Suppressor macrophage (primary cell): ENCODE results near the gene RTL1.

Source experiments
- DNase-seq, 4 experiments: peaks; one replicate each; pipeline ENCODE4 v3.0.0-alpha.2; 2020 to 2022

RTL1 gene

GRCh38 chr14:100881211-100882025 lies 22.1 kb downstream of the RTL1 start:
- no peak for DNase-seq

GRCh38 chr14:100880271-100881101 lies 23.0 kb downstream of the RTL1 start:
- no peak for DNase-seq

GRCh38 chr14:100879782-100880181 lies 23.7 kb downstream of the RTL1 start:
- no peak for DNase-seq

- no peak for DNase-seq
Measured at GRCh38 chr14:100879194-100879593, 24.3 kb downstream of the RTL1 start.

- no peak for DNase-seq
Measured at GRCh38 chr14:100878271-100879146, 25.0 kb downstream of the RTL1 start.

GRCh38 chr14:100875861-100876590 lies 27.5 kb downstream of the RTL1 start:
- no peak for DNase-seq

GRCh38 chr14:100875126-100875525 lies 28.4 kb downstream of the RTL1 start:
- DNase-seq = no peak

- DNase-seq = no peak
Measured at GRCh38 chr14:100874411-100875091, 29.0 kb downstream of the RTL1 start.

GRCh38 chr14:100874051-100874410 lies 29.5 kb downstream of the RTL1 start:
- no peak for DNase-seq

- DNase-seq = no peak
Measured at GRCh38 chr14:100873096-100873482, 30.4 kb downstream of the RTL1 start.

GRCh38 chr14:100872259-100873095 lies 31.0 kb downstream of the RTL1 start:
- peak in 1 of 4 experiments; percentile 5 for DNase-seq

- DNase-seq = peak in 1 of 4 experiments; percentile 21
Measured at GRCh38 chr14:100871234-100872186, 32.0 kb downstream of the RTL1 start.

- DNase-seq = no peak
Measured at GRCh38 chr14:100868621-100869370, 34.7 kb downstream of the RTL1 start.

- DNase-seq = no peak
Measured at GRCh38 chr14:100867631-100868315, 35.7 kb downstream of the RTL1 start.

- no peak for DNase-seq
Measured at GRCh38 chr14:100866666-100867630, 36.6 kb downstream of the RTL1 start.

- DNase-seq = no peak
Measured at GRCh38 chr14:100865682-100866591, 37.6 kb downstream of the RTL1 start.
